GM12891 (cell line): ENCODE measurements around the gene SUPT5H.

ENCODE experiments used
- POLR2A ChIP-seq: IDR thresholded peaks from 2 replicates; pipeline ENCODE4 v1.6.1; 2011; ENCODE audit warnings: low read depth, low read length, control low read depth
- POLR2AphosphoS5 ChIP-seq: IDR thresholded peaks from 2 replicates; pipeline ENCODE4 v1.6.1; 2011; ENCODE audit warnings: low read depth, low read length, control low read depth

DNA sequence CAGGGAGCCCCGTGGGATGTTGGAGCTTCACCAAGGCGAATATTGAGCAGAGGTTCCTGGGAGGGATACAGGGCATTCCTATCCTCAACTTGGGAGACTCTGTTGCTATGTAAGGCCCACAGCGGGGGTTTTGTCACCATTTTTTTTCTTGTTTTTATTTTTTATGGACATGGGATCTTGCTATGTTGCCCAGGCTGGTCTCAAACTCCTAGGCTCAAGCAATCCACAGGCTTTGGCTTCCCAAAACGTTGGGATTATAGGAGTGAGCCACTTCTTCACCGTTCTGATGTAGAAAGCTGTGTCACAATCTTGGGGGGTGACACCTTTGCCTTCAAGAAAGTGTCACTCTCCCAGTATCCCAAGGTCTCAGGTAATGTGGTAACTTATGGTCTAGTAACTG, 56.0 kb downstream of the SUPT5H start:
- TF ChIP-seq POLR2AphosphoS5 (no peak), POLR2A (no peak)
